Left lung (tissue), 10 donors: Measurements from ENCODE around the gene CELF5. TPM values are rescaled to one million over a fixed set of nuclear protein-coding genes. Genes with fewer than 3 reads are reported as not detected.
"Not testable (repeated sequence)": the region's sequence is repeated elsewhere in the genome, so short reads cannot be mapped to it uniquely, and the experiment has no call there.

Experiments used
- ATAC-seq: fragments of 200-7000 bp; cut with Tn5 transposase; one replicate; pipeline ENCODE4 v1.9.1; 2020; ENCODE audit warnings: moderate library complexity
- DNase-seq, 4 donors: peaks; one replicate each; pipeline ENCODE4 v3.0.0-alpha.2; 2013 to 2020
- H3K27ac ChIP-seq, 2 donors: fragments of 200-600 bp; sonication (generic) in 1 of 2; one replicate each; pipeline versions ENCODE4 v1.5.0 to v1.8.0; 2020 to 2021
- H3K27me3 ChIP-seq, 2 donors: fragments of 200-600 bp; sonication (generic) in 1 of 2; one replicate each; pipeline versions ENCODE4 v1.5.0 to v1.8.0; 2020 to 2021
- H3K36me3 ChIP-seq, 2 donors: fragments of 200-600 bp; sonication (generic) in 1 of 2; one replicate each; pipeline versions ENCODE4 v1.5.0 to v1.8.0; 2020 to 2021
- H3K4me1 ChIP-seq, 2 donors: fragments of 200-600 bp; one replicate each; pipeline ENCODE4 v1.8.0; 2021
- H3K4me3 ChIP-seq, 2 donors: fragments of 200-600 bp; sonication (generic) in 1 of 2; one replicate each; pipeline versions ENCODE4 v1.5.0 to v1.8.0; 2020 to 2021; ENCODE audit warnings: mild to moderate bottlenecking in 1 of 2
- H3K9me3 ChIP-seq, 2 donors: fragments of 200-600 bp; sonication (generic) in 1 of 2; one replicate each; pipeline versions ENCODE4 v1.5.0 to v1.8.0; 2020 to 2021
- intact Hi-C, 2 donors: fragments of 100-400 bp; cut with DNase I; formaldehyde crosslinking; loops; one replicate each; pipeline versions ENCODE4 v1.11.2 to v1.14.2; 2022
- polyA plus RNA-seq, 6 donors: library from polyadenylated mRNA; unstranded; fragments of 120-200 nt; gene quantifications; one replicate each; pipeline ENCODE4 v1.2.1, GENCODE V29; 2013; ENCODE audit not compliant: insufficient read length in 6 of 6
- total RNA-seq, 2 donors: library from RNA; stranded (reverse); fragmentation: NEBNext Ultra II Directional; extraction: Animal tissue kit (Norgen Biotek cat#: 25700); gene quantifications; one replicate each; pipeline ENCODE4 v1.2.1, GENCODE V29; 2021
- TF ChIP-seq, protein P1 (sequence below), 2 donors: fragments of 200-600 bp; sonication (generic) in 1 of 2; IDR thresholded peaks; one replicate each; pipeline versions ENCODE4 v1.5.0 to v1.8.0; 2021; ENCODE audit warnings: antibody characterized with exemption in 2 of 2
- donor health status: DM: no; HTN: yes; CAD: no.
- donor health status: DM: no; HTN: no; CAD: no.

The CELF5 gene
- total and polyA plus RNA-seq, 8 donors: 0.38 to 3.9 (median 2.2) TPM; not detected in 1

DNA sequence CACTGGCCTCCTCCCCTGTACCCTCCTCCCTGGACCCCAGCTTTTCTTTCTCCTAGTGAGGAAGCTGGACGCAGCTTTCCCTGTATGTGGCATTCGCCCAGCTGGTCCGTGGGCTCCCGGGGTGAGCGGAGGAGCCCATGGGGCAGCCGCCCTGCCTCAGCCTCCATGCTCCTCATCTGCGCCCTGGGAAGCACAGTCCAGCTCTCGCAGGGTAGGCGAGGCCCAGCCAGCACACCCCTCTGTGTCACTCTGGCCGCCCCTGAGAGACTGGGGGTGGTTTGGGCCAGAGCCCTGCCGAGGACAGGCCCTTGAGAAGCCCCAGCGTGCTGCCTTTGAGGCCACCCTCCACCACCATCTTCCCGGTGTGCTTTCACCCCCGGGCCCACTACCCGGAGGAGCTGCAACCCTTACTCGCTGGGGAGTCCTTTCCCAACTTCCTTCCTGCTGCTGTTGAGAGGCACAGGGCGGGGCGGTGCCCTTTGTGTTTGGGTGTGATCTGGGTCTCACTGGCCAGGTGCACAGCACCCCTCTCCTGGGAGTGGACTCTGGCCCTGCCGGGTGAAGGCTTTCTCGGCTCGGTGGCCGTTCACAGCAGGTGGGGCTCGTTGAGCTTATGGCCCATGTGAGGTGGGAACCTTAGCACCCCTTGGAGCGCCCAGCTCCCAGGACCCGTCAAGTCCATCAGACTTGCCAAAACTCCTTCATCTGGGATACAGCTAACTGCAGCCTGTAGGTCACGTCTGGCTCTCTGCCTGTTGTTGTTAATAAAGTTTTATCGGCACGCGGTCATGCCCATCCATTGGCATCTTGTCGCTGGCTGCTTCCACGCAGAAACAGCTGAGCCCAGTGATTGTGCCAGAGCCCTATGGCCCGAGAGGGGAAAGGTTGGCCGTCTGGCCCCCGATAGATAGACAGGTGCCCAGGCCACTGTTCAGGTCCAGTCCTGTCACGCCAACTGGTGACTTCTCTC, 35.5 kb upstream of the CELF5 start:
- Histone ChIP-seq H3K27ac (peak overlapping the region in 1 of 2 donors; percentile 87), H3K4me1 (peaks cover 13 to 62% of the 10 kb centered on the region in 2 donors), H3K27me3 (no peaks in the 10 kb centered on the region), H3K36me3 (peaks cover 0 to 36% of the 10 kb centered on the region in 2 donors), H3K9me3 (no peaks in the 10 kb centered on the region), H3K4me3 (peak overlapping the region in 1 of 2 donors; percentile 17)
- TF ChIP-seq, protein P1, sequence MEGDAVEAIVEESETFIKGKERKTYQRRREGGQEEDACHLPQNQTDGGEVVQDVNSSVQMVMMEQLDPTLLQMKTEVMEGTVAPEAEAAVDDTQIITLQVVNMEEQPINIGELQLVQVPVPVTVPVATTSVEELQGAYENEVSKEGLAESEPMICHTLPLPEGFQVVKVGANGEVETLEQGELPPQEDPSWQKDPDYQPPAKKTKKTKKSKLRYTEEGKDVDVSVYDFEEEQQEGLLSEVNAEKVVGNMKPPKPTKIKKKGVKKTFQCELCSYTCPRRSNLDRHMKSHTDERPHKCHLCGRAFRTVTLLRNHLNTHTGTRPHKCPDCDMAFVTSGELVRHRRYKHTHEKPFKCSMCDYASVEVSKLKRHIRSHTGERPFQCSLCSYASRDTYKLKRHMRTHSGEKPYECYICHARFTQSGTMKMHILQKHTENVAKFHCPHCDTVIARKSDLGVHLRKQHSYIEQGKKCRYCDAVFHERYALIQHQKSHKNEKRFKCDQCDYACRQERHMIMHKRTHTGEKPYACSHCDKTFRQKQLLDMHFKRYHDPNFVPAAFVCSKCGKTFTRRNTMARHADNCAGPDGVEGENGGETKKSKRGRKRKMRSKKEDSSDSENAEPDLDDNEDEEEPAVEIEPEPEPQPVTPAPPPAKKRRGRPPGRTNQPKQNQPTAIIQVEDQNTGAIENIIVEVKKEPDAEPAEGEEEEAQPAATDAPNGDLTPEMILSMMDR (IDR thresholded peaks at IDR 0.05): no peak
- ATAC-seq: no peak
- DNase-seq: peak in 1 of 4 donors; percentile 90
- intact Hi-C loops: no loop called here

- peak overlapping the region in 1 of 2 donors; percentile 87 for H3K27ac ChIP-seq
- intact Hi-C loops: no loop called here
- H3K4me3 ChIP-seq: no peak overlapping the region
- DNase-seq (peak in 1 of 4 donors; percentile 76), ATAC-seq (no peak)
- no peaks in the 10 kb centered on the region for H3K9me3 ChIP-seq
- H3K27me3 ChIP-seq: no peaks in the 10 kb centered on the region
- H3K36me3 ChIP-seq: peaks cover 0 to 46% of the 10 kb centered on the region in 2 donors
- peaks cover 13 to 52% of the 10 kb centered on the region in 2 donors for H3K4me1 ChIP-seq
- TF ChIP-seq, protein P1 (IDR thresholded peaks at IDR 0.05): no peak
Observed at GRCh38 chr19:3189702-3190469, 34.6 kb upstream of the CELF5 start.

DNA sequence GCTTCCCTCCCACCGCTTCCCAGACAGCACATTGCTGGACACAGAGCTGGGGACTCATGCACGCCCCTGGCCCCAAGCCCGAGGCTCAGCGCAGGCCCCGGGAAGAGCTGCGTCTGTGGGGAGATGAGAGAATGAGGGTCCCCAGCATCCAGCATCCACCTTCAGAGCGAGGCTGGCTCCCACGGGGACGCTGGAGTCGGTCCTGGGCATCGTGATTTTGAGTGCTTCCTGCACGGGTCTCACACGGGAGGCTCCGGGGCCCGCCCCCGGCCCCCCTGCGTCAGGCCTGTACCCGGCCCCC, 34.0 kb upstream of the CELF5 start:
- Histone ChIP-seq H3K27ac (no peak overlapping the region), H3K9me3 (no peaks in the 10 kb centered on the region), H3K27me3 (no peaks in the 10 kb centered on the region), H3K36me3 (peaks cover 0 to 51% of the 10 kb centered on the region in 2 donors), H3K4me3 (no peak overlapping the region), H3K4me1 (peaks cover 13 to 48% of the 10 kb centered on the region in 2 donors)
- intact Hi-C loops: no loop called here
- DNase-seq: peak in 1 of 4 donors; percentile 74
- TF ChIP-seq, protein P1 (IDR thresholded peaks at IDR 0.05): no peak
- no peak for ATAC-seq

- H3K27me3 ChIP-seq: no peaks in the 10 kb centered on the region
- H3K4me1 ChIP-seq: peaks cover 13 to 47% of the 10 kb centered on the region in 2 donors
- TF ChIP-seq, protein P1 (IDR thresholded peaks at IDR 0.05): no peak
- no peaks in the 10 kb centered on the region for H3K9me3 ChIP-seq
- DNase-seq (peak in 1 of 4 donors; percentile 77), ATAC-seq (no peak)
- intact Hi-C loops: no loop called here
- no peak overlapping the region for H3K27ac ChIP-seq
- no peak overlapping the region for H3K4me3 ChIP-seq
- H3K36me3 ChIP-seq: peaks cover 0 to 59% of the 10 kb centered on the region in 2 donors
Observed at GRCh38 chr19:3190921-3191805, 33.3 kb upstream of the CELF5 start.

GRCh38 chr19:3191806-3192104, 32.7 kb upstream of the CELF5 start:
- H3K4me3 ChIP-seq, H3K27me3 ChIP-seq, intact Hi-C loops, H3K9me3 ChIP-seq, DNase-seq, ATAC-seq, H3K27ac ChIP-seq: not testable (repeated sequence)
- Histone ChIP-seq H3K36me3 (peaks cover 0 to 65% of the 10 kb centered on the region in 2 donors), H3K4me1 (peaks cover 11 to 41% of the 10 kb centered on the region in 2 donors)
